Neural progenitor cell (in vitro differentiated cells): ENCODE results near the gene RAB13.

Source experiments
- EZH2 ChIP-seq: fragments of 200-600 bp; sonication (generic); IDR thresholded peaks from 2 replicates; pipeline ENCODE4 v1.6.1; 2017; ENCODE audit warnings: antibody characterized with exemption, mild to moderate bottlenecking, moderate library complexity
- EZH2phosphoT487 ChIP-seq: fragments of 200-600 bp; sonication (generic); IDR thresholded peaks from 2 replicates; pipeline ENCODE4 v1.6.1; 2017; ENCODE audit warnings: antibody characterized with exemption
- TF ChIP-seq, protein P1 (sequence below): fragments of 200-600 bp; sonication (generic); IDR thresholded peaks from 2 replicates; pipeline ENCODE4 v1.5.1; 2017; ENCODE audit warnings: antibody characterized with exemption, mild to moderate bottlenecking

DNA sequence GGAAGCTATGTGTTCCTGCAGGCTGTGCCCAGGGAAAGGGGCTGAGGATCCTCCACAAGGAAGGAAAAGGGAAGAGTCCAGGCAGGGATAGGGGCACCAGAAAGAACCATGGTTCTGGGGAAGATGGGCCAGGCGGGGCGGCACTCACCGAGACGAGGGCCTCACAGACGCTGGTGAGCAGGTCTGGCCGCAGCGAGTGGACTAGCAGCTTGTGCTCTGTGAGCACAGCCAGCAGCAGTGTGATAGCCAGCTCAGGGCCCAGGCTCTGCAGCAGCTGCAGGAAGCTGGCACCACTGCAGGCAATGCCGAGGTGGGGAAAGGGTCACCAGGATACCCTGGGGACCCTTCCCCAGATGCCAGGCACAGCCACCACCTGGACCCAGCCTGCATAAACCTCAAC is 45.4 kb downstream of the RAB13 start:
- TF ChIP-seq, protein P1, sequence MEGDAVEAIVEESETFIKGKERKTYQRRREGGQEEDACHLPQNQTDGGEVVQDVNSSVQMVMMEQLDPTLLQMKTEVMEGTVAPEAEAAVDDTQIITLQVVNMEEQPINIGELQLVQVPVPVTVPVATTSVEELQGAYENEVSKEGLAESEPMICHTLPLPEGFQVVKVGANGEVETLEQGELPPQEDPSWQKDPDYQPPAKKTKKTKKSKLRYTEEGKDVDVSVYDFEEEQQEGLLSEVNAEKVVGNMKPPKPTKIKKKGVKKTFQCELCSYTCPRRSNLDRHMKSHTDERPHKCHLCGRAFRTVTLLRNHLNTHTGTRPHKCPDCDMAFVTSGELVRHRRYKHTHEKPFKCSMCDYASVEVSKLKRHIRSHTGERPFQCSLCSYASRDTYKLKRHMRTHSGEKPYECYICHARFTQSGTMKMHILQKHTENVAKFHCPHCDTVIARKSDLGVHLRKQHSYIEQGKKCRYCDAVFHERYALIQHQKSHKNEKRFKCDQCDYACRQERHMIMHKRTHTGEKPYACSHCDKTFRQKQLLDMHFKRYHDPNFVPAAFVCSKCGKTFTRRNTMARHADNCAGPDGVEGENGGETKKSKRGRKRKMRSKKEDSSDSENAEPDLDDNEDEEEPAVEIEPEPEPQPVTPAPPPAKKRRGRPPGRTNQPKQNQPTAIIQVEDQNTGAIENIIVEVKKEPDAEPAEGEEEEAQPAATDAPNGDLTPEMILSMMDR, result no peak
- TF ChIP-seq EZH2phosphoT487 (no peak), EZH2 (no peak)
